ENCODE data around the gene ARFGEF3. TPM values are rescaled to one million over a fixed set of nuclear protein-coding genes. Genes with fewer than 3 reads are reported as not detected.

Gene ARFGEF3
- total and polyA plus RNA-seq, 4 donors: 0.06 to 0.33 (median 0.16) TPM

- TF ChIP-seq REST (IDR thresholded peaks at IDR 0.05) (no peak), JUND (IDR thresholded peaks at IDR 0.05) (no peak), SP1 (IDR thresholded peaks at IDR 0.05) (no peak), HNF4A (conservative IDR thresholded peaks at IDR 0.05) (no peak), FOXA1 (IDR thresholded peaks at IDR 0.05) (no peak), RAD21 (IDR thresholded peaks at IDR 0.05) (no peak), TAF1 (conservative IDR thresholded peaks at IDR 0.05) (no peak), ZBTB33 (IDR thresholded peaks at IDR 0.05) (no peak), GABPA (IDR thresholded peaks at IDR 0.05 in 1 of 2, conservative IDR thresholded peaks at IDR 0.05 in 1 of 2) (no peak), RXRA (IDR thresholded peaks at IDR 0.05) (no peak)
These were observed 181.4 kb downstream of the ARFGEF3 start (continued) for GRCh38 chr6:138343112-138343511.

- DNase-seq (ENCODE audit: low spot score): no peak
- TF ChIP-seq RXRA (IDR thresholded peaks at IDR 0.05): no peak
- TF ChIP-seq HNF4A (conservative IDR thresholded peaks at IDR 0.05): no peak
- no peak for TF ChIP-seq HNF4G (IDR thresholded peaks at IDR 0.05)
- TF ChIP-seq FOXA2 (IDR thresholded peaks at IDR 0.05): no peak
- TF ChIP-seq REST (IDR thresholded peaks at IDR 0.05): no peak
- no peak for TF ChIP-seq ATF3 (IDR thresholded peaks at IDR 0.05)
- TF ChIP-seq GABPA (IDR thresholded peaks at IDR 0.05 in 1 of 2, conservative IDR thresholded peaks at IDR 0.05 in 1 of 2): no peak
- TF ChIP-seq ZBTB33 (IDR thresholded peaks at IDR 0.05): no peak
- TF ChIP-seq YY1 (IDR thresholded peaks at IDR 0.05): no peak
- no peak for TF ChIP-seq FOXA1 (IDR thresholded peaks at IDR 0.05)
- no peak for TF ChIP-seq RAD21 (IDR thresholded peaks at IDR 0.05)
- no peak for TF ChIP-seq SP1 (IDR thresholded peaks at IDR 0.05)
- TF ChIP-seq CTCF (IDR thresholded peaks at IDR 0.05; ENCODE audit: low read depth, low read length, missing input control): no peak
- Histone ChIP-seq H3K27me3 (ENCODE audit: control insufficient read depth in 4 of 4, insufficient read depth in 4 of 4, low read length in 3 of 4) (no peaks in the 10 kb centered on the region), H3K9ac (ENCODE audit: low read depth in 1 of 2, low read length in 2 of 2) (no peak overlapping the region), H3K9me3 (ENCODE audit: control insufficient read depth in 4 of 4, low read length in 3 of 4) (no peaks in the 10 kb centered on the region), H3K4me3 (ENCODE audit: low read depth in 1 of 3, low read length in 3 of 3) (no peak overlapping the region), H3K4me1 (ENCODE audit: control insufficient read depth in 4 of 4, insufficient read depth in 4 of 4, low read length in 3 of 4) (peaks cover 0 to 4% (median 0%) of the 10 kb centered on the region in 4 donors), H3K36me3 (ENCODE audit: control insufficient read depth in 4 of 4, insufficient read depth in 3 of 4, low read depth in 1 of 4, low read length in 3 of 4) (no peaks in the 10 kb centered on the region), H3K27ac (ENCODE audit: low read depth in 1 of 2, low read length in 2 of 2) (no peak overlapping the region)
- 81% methylated on average over 2 of the region's 2 CpGs for WGBS
These were observed 184.0 kb downstream of the ARFGEF3 start for GRCh38 chr6:138345565-138346285.
